ENCODE results near the gene TCOF1.
A peak's percentile ranks its signal among the peaks of the same experiment; 100 is the strongest.

The TCOF1 gene

GRCh38 chr5:150422075-150422474 lies 64.6 kb downstream of the TCOF1 start:
- TF ChIP-seq YY1 (IDR thresholded peaks at IDR 0.05; ENCODE audit: low read depth) (no peak), TEAD4 (IDR thresholded peaks at IDR 0.05) (no peak), TAF1 (IDR thresholded peaks at IDR 0.05; ENCODE audit: low read depth) (no peak), ZBTB7A (IDR thresholded peaks at IDR 0.05; ENCODE audit: low read depth) (no peak), FOXM1 (IDR thresholded peaks at IDR 0.05; ENCODE audit: borderline replicate concordance, low read depth) (no peak), NFIC (IDR thresholded peaks at IDR 0.05) (no peak)

- TF ChIP-seq NFIC (IDR thresholded peaks at IDR 0.05), result no peak
- TF ChIP-seq CEBPB (IDR thresholded peaks at IDR 0.05), result no peak
- TF ChIP-seq EP300 (IDR thresholded peaks at IDR 0.05; ENCODE audit: borderline replicate concordance), result no peak
- no peak for TF ChIP-seq YY1 (IDR thresholded peaks at IDR 0.05; ENCODE audit: low read depth)
- no peak for TF ChIP-seq EGR1 (IDR thresholded peaks at IDR 0.05)
- TF ChIP-seq RAD21 (IDR thresholded peaks at IDR 0.05; ENCODE audit: low read depth), result no peak
- TF ChIP-seq REST (IDR thresholded peaks at IDR 0.05; ENCODE audit: low read depth), result no peak
- TF ChIP-seq CREB1 (IDR thresholded peaks at IDR 0.05; ENCODE audit: low read depth), result no peak
- no peak for TF ChIP-seq MAX (IDR thresholded peaks at IDR 0.05)
- no peak for TF ChIP-seq TAF1 (IDR thresholded peaks at IDR 0.05; ENCODE audit: low read depth)
- no peak for TF ChIP-seq USF1 (IDR thresholded peaks at IDR 0.05)
- no peak for TF ChIP-seq TCF12 (IDR thresholded peaks at IDR 0.05; ENCODE audit: low read depth)
- TF ChIP-seq ZBTB7A (IDR thresholded peaks at IDR 0.05; ENCODE audit: low read depth), result no peak
- no peak for TF ChIP-seq FOXM1 (IDR thresholded peaks at IDR 0.05; ENCODE audit: borderline replicate concordance, low read depth)
- TF ChIP-seq TEAD4 (IDR thresholded peaks at IDR 0.05), result no peak
Measured at GRCh38 chr5:150422758-150423157, 65.3 kb downstream of the TCOF1 start.

GRCh38 chr5:150428106-150428876 lies 70.8 kb downstream of the TCOF1 start:
- no peak for TF ChIP-seq EP300 (IDR thresholded peaks at IDR 0.05; ENCODE audit: borderline replicate concordance)
- peak; percentile 81 for TF ChIP-seq USF1 (IDR thresholded peaks at IDR 0.05)
- no peak for TF ChIP-seq CEBPB (IDR thresholded peaks at IDR 0.05)
- no peak for TF ChIP-seq MAX (IDR thresholded peaks at IDR 0.05)
- TF ChIP-seq RAD21 (IDR thresholded peaks at IDR 0.05; ENCODE audit: low read depth), result no peak
- TF ChIP-seq NFIC (IDR thresholded peaks at IDR 0.05), result peak; percentile 68
- no peak for TF ChIP-seq TEAD4 (IDR thresholded peaks at IDR 0.05)

GRCh38 chr5:150428978-150429377 lies 71.5 kb downstream of the TCOF1 start:
- TF ChIP-seq YY1 (IDR thresholded peaks at IDR 0.05; ENCODE audit: low read depth), result no peak
- TF ChIP-seq FOXM1 (IDR thresholded peaks at IDR 0.05; ENCODE audit: borderline replicate concordance, low read depth), result no peak
- no peak for TF ChIP-seq EGR1 (IDR thresholded peaks at IDR 0.05)
- TF ChIP-seq EP300 (IDR thresholded peaks at IDR 0.05; ENCODE audit: borderline replicate concordance), result no peak
- TF ChIP-seq ZBTB7A (IDR thresholded peaks at IDR 0.05; ENCODE audit: low read depth), result no peak
- TF ChIP-seq RAD21 (IDR thresholded peaks at IDR 0.05; ENCODE audit: low read depth), result no peak

- TF ChIP-seq FOXM1 (IDR thresholded peaks at IDR 0.05; ENCODE audit: borderline replicate concordance, low read depth) (no peak), RAD21 (IDR thresholded peaks at IDR 0.05; ENCODE audit: low read depth) (no peak), TAF1 (IDR thresholded peaks at IDR 0.05; ENCODE audit: low read depth) (no peak), CREB1 (IDR thresholded peaks at IDR 0.05; ENCODE audit: low read depth) (no peak), ZBTB7A (IDR thresholded peaks at IDR 0.05; ENCODE audit: low read depth) (no peak), EGR1 (IDR thresholded peaks at IDR 0.05) (no peak), MAX (IDR thresholded peaks at IDR 0.05) (no peak), REST (IDR thresholded peaks at IDR 0.05; ENCODE audit: low read depth) (no peak), CEBPB (IDR thresholded peaks at IDR 0.05) (no peak), NFIC (IDR thresholded peaks at IDR 0.05) (no peak), USF1 (IDR thresholded peaks at IDR 0.05) (no peak), TEAD4 (IDR thresholded peaks at IDR 0.05) (no peak), TCF12 (IDR thresholded peaks at IDR 0.05; ENCODE audit: low read depth) (no peak), YY1 (IDR thresholded peaks at IDR 0.05; ENCODE audit: low read depth) (no peak), EP300 (IDR thresholded peaks at IDR 0.05; ENCODE audit: borderline replicate concordance) (no peak)
Measured at GRCh38 chr5:150429410-150429873, 71.9 kb downstream of the TCOF1 start.
